GM23338 (cell line): ENCODE measurements around the gene KRTAP3-2.

ENCODE experiments used
- CTCF ChIP-seq, 2 experiments: fragments of 200-600 bp in 1 of 2; sonication (generic) in 1 of 2; conservative IDR thresholded peaks; 2 replicates each; pipeline versions ENCODE4 v1.5.1 to v1.6.1; 2016 to 2017; ENCODE audit warnings: antibody characterized with exemption in 2 of 2, low read depth in 2 of 2, mild to moderate bottlenecking in 2 of 2, moderate library complexity in 1 of 2
- ETS1 ChIP-seq: IDR thresholded peaks from 2 replicates; pipeline ENCODE4 v1.6.1; 2016; ENCODE audit warnings: antibody characterized with exemption
- EZH2 ChIP-seq: fragments of 200-600 bp; sonication (generic); IDR thresholded peaks from one replicate; pipeline ENCODE4 v1.8.0; 2017; ENCODE audit warnings: antibody characterized with exemption, mild to moderate bottlenecking, low read depth; ENCODE audit not compliant: unreplicated experiment
- EZH2phosphoT487 ChIP-seq: fragments of 200-600 bp; sonication (generic); IDR thresholded peaks from one replicate; pipeline ENCODE4 v1.8.1; 2018; ENCODE audit warnings: antibody characterized with exemption; ENCODE audit not compliant: unreplicated experiment
- JUNB ChIP-seq: IDR thresholded peaks from one replicate; pipeline ENCODE4 v1.6.1; 2016; ENCODE audit warnings: antibody characterized with exemption; ENCODE audit not compliant: unreplicated experiment
- POLR2AphosphoS5 ChIP-seq: IDR thresholded peaks from 2 replicates; pipeline ENCODE4 v1.6.1; 2016; ENCODE audit warnings: antibody characterized with exemption, low read depth

GRCh38 chr17:41048441-41048840, 48.7 kb upstream of the KRTAP3-2 start:
- TF ChIP-seq CTCF (conservative IDR thresholded peaks at IDR 0.05; ENCODE audit: low read depth in 2 of 2) (no peak), POLR2AphosphoS5 (no peak), EZH2phosphoT487 (no peak), ETS1 (no peak), EZH2 (no peak), JUNB (no peak)
